WTC11 (cell line): ENCODE results near the gene DIPK2A. TPM values are rescaled to one million over a fixed set of nuclear protein-coding genes. Genes with fewer than 3 reads are reported as not detected.

ENCODE experiments used
- ELF4 ChIP-seq: sonication (generic); formaldehyde crosslinking; IDR thresholded peaks from 2 replicates; pipeline ENCODE4 v1.8.1; 2022; ENCODE audit warnings: low read depth, mild to moderate bottlenecking, moderate library complexity, missing genetic modification reagents
- ESRRA ChIP-seq: sonication (generic); formaldehyde crosslinking; IDR thresholded peaks from 2 replicates; pipeline ENCODE4 v1.8.1; 2022; ENCODE audit warnings: mild to moderate bottlenecking, missing genetic modification reagents, borderline replicate concordance
- FOXP1 ChIP-seq: sonication (generic); formaldehyde crosslinking; IDR thresholded peaks from 2 replicates; pipeline ENCODE4 v1.8.0; 2022; ENCODE audit warnings: missing genetic modification reagents, mild to moderate bottlenecking, moderate library complexity, borderline replicate concordance
- HMGA2 ChIP-seq: fragments of 250-450 bp; sonication (Bioruptor Pico); IDR thresholded peaks from 2 replicates; pipeline ENCODE4 v1.4.0; 2021; ENCODE audit warnings: mild to moderate bottlenecking, moderate library complexity
- KAT7 ChIP-seq: sonication (generic); formaldehyde crosslinking; IDR thresholded peaks from 2 replicates; pipeline ENCODE4 v1.8.1; 2023; ENCODE audit warnings: missing genetic modification reagents, mild to moderate bottlenecking, borderline replicate concordance
- NR1H2 ChIP-seq: sonication (generic); formaldehyde crosslinking; IDR thresholded peaks from 2 replicates; pipeline ENCODE4 v1.9.0; 2021; ENCODE audit warnings: mild to moderate bottlenecking, moderate library complexity, missing genetic modification reagents
- ZNF121 ChIP-seq: sonication (generic); formaldehyde crosslinking; IDR thresholded peaks from 2 replicates; pipeline ENCODE4 v1.8.0; 2023; ENCODE audit warnings: missing genetic modification reagents
- ZNF138 ChIP-seq: sonication (generic); formaldehyde crosslinking; conservative IDR thresholded peaks from 2 replicates; pipeline ENCODE4 v1.8.1; 2022; ENCODE audit warnings: mild to moderate bottlenecking, moderate library complexity, missing genetic modification reagents
- ZNF232 ChIP-seq: sonication (generic); formaldehyde crosslinking; IDR thresholded peaks from 2 replicates; pipeline ENCODE4 v1.8.0; 2022; ENCODE audit warnings: mild to moderate bottlenecking, missing genetic modification reagents
- ZNF416 ChIP-seq: fragments of 250-450 bp; sonication (Bioruptor Pico); IDR thresholded peaks from 2 replicates; pipeline ENCODE4 v1.9.0; 2021; ENCODE audit warnings: mild to moderate bottlenecking, inconsistent platforms
- total RNA-seq: library from RNA; stranded (reverse); gene quantifications from 3 replicates; pipeline ENCODE4 v1.2.3, GENCODE V29; 2021
- TF ChIP-seq, protein P1 (sequence below): sonication (generic); formaldehyde crosslinking; IDR thresholded peaks from 2 replicates; pipeline ENCODE4 v1.8.1; 2023; ENCODE audit warnings: mild to moderate bottlenecking, missing genetic modification reagents, moderate library complexity
- TF ChIP-seq, protein P2 (sequence below): fragments of 250-450 bp; sonication (Bioruptor Pico); IDR thresholded peaks from 2 replicates; pipeline ENCODE4 v2.1.2; 2022; ENCODE audit warnings: mild to moderate bottlenecking, moderate library complexity
- TF ChIP-seq, protein P3 (sequence below): sonication (generic); formaldehyde crosslinking; IDR thresholded peaks from 2 replicates; pipeline ENCODE4 v1.8.1; 2023; ENCODE audit warnings: mild to moderate bottlenecking, moderate library complexity, missing genetic modification reagents
- TF ChIP-seq, protein P4 (sequence below): sonication (generic); formaldehyde crosslinking; conservative IDR thresholded peaks from 2 replicates; pipeline ENCODE4 v1.8.1; 2023; ENCODE audit warnings: mild to moderate bottlenecking, low read depth, missing genetic modification reagents, moderate library complexity
- TF ChIP-seq, protein P5 (sequence below): sonication (generic); formaldehyde crosslinking; IDR thresholded peaks from 2 replicates; pipeline ENCODE4 v1.8.1; 2023; ENCODE audit warnings: mild to moderate bottlenecking, missing genetic modification reagents, moderate library complexity
- TF ChIP-seq, protein P6 (sequence below): sonication (generic); formaldehyde crosslinking; IDR thresholded peaks from 2 replicates; pipeline ENCODE4 v1.8.0; 2023; ENCODE audit warnings: mild to moderate bottlenecking, missing genetic modification reagents
- TF ChIP-seq, protein P7 (sequence below): fragments of 200-600 bp; IDR thresholded peaks from 2 replicates; pipeline ENCODE4 v1.8.0; 2022; ENCODE audit warnings: antibody characterized with exemption
- TF ChIP-seq, protein P8 (sequence below): sonication (generic); formaldehyde crosslinking; IDR thresholded peaks from 2 replicates; pipeline ENCODE4 v1.8.1; 2023; ENCODE audit warnings: mild to moderate bottlenecking, missing genetic modification reagents, borderline replicate concordance

Gene DIPK2A
- total RNA-seq, 1 experiment from 2014 or later = 35.1 TPM

DNA sequence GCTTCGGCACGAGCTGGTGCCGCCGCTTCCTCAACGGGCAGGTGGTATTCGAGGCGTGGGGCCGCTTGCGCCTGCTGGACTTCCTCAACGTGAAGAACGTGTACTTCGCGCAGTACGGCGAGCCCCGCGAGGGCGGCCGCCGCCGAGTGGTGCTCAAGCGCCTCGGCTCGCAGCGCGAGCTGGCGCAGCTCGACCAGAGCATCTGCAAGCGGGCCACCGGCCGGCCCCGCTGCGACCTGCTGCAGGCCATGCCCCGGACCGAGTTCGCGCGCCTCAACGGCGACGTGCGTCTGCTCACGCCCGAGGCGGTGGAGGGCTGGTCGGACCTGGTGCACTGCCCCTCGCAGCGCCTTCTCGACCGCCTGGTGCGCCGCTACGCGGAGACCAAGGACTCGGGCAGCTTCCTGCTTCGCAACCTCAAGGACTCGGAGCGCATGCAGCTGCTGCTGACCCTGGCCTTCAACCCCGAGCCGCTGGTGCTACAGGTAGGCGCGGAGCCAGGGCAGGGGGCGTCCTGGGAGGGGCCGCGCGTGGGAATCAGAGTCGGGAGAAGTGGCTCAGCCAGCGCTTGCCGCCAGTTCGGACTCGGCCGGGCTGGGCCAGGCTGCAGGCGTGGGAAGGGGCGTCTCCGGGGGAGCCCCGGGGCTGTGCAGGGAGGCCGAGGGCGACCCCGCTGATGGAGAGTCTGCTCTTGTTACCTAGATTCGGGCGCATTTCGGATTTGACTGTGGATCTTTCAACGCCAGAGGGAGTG is 1.1 kb downstream of the DIPK2A start (continued):
- TF ChIP-seq, protein P1, sequence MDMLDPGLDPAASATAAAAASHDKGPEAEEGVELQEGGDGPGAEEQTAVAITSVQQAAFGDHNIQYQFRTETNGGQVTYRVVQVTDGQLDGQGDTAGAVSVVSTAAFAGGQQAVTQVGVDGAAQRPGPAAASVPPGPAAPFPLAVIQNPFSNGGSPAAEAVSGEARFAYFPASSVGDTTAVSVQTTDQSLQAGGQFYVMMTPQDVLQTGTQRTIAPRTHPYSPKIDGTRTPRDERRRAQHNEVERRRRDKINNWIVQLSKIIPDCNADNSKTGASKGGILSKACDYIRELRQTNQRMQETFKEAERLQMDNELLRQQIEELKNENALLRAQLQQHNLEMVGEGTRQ (CRISPR knock-in tag) = no peak
- TF ChIP-seq, protein P2, sequence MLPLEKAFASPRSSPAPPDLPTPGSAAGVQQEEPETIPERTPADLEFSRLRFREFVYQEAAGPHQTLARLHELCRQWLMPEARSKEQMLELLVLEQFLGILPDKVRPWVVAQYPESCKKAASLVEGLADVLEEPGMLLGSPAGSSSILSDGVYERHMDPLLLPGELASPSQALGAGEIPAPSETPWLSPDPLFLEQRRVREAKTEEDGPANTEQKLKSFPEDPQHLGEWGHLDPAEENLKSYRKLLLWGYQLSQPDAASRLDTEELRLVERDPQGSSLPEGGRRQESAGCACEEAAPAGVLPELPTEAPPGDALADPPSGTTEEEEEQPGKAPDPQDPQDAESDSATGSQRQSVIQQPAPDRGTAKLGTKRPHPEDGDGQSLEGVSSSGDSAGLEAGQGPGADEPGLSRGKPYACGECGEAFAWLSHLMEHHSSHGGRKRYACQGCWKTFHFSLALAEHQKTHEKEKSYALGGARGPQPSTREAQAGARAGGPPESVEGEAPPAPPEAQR (CRISPR knock-in tag) = no peak
- TF ChIP-seq FOXP1 (CRISPR knock-in tag) = peak; percentile 89
- no peak; the same call in 1 of the 2 replicates for TF ChIP-seq ESRRA (CRISPR knock-in tag)
- TF ChIP-seq, protein P3, sequence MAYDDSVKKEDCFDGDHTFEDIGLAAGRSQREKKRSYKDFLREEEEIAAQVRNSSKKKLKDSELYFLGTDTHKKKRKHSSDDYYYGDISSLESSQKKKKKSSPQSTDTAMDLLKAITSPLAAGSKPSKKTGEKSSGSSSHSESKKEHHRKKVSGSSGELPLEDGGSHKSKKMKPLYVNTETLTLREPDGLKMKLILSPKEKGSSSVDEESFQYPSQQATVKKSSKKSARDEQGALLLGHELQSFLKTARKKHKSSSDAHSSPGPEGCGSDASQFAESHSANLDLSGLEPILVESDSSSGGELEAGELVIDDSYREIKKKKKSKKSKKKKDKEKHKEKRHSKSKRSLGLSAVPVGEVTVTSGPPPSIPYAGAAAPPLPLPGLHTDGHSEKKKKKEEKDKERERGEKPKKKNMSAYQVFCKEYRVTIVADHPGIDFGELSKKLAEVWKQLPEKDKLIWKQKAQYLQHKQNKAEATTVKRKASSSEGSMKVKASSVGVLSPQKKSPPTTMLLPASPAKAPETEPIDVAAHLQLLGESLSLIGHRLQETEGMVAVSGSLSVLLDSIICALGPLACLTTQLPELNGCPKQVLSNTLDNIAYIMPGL = peak; percentile 81
- TF ChIP-seq, protein P4, sequence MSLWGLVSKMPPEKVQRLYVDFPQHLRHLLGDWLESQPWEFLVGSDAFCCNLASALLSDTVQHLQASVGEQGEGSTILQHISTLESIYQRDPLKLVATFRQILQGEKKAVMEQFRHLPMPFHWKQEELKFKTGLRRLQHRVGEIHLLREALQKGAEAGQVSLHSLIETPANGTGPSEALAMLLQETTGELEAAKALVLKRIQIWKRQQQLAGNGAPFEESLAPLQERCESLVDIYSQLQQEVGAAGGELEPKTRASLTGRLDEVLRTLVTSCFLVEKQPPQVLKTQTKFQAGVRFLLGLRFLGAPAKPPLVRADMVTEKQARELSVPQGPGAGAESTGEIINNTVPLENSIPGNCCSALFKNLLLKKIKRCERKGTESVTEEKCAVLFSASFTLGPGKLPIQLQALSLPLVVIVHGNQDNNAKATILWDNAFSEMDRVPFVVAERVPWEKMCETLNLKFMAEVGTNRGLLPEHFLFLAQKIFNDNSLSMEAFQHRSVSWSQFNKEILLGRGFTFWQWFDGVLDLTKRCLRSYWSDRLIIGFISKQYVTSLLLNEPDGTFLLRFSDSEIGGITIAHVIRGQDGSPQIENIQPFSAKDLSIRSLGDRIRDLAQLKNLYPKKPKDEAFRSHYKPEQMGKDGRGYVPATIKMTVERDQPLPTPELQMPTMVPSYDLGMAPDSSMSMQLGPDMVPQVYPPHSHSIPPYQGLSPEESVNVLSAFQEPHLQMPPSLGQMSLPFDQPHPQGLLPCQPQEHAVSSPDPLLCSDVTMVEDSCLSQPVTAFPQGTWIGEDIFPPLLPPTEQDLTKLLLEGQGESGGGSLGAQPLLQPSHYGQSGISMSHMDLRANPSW (CRISPR knock-in tag) = no peak
- TF ChIP-seq, protein P5, sequence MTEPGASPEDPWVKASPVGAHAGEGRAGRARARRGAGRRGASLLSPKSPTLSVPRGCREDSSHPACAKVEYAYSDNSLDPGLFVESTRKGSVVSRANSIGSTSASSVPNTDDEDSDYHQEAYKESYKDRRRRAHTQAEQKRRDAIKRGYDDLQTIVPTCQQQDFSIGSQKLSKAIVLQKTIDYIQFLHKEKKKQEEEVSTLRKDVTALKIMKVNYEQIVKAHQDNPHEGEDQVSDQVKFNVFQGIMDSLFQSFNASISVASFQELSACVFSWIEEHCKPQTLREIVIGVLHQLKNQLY (CRISPR knock-in tag) = no peak
- no peak for TF ChIP-seq ZNF138 (CRISPR knock-in tag)
- TF ChIP-seq, protein P6, sequence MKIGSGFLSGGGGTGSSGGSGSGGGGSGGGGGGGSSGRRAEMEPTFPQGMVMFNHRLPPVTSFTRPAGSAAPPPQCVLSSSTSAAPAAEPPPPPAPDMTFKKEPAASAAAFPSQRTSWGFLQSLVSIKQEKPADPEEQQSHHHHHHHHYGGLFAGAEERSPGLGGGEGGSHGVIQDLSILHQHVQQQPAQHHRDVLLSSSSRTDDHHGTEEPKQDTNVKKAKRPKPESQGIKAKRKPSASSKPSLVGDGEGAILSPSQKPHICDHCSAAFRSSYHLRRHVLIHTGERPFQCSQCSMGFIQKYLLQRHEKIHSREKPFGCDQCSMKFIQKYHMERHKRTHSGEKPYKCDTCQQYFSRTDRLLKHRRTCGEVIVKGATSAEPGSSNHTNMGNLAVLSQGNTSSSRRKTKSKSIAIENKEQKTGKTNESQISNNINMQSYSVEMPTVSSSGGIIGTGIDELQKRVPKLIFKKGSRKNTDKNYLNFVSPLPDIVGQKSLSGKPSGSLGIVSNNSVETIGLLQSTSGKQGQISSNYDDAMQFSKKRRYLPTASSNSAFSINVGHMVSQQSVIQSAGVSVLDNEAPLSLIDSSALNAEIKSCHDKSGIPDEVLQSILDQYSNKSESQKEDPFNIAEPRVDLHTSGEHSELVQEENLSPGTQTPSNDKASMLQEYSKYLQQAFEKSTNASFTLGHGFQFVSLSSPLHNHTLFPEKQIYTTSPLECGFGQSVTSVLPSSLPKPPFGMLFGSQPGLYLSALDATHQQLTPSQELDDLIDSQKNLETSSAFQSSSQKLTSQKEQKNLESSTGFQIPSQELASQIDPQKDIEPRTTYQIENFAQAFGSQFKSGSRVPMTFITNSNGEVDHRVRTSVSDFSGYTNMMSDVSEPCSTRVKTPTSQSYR (CRISPR knock-in tag) = no peak
- no peak for TF ChIP-seq ZNF121 (CRISPR knock-in tag)
- no peak for TF ChIP-seq NR1H2 (CRISPR knock-in tag)
- TF ChIP-seq HMGA2 (CRISPR knock-in tag) = no peak
- peak; percentile 3; the same call in 1 of the 2 replicates for TF ChIP-seq KAT7 (CRISPR knock-in tag)
- no peak for TF ChIP-seq ZNF232
- no peak for TF ChIP-seq ELF4
- TF ChIP-seq, protein P7, sequence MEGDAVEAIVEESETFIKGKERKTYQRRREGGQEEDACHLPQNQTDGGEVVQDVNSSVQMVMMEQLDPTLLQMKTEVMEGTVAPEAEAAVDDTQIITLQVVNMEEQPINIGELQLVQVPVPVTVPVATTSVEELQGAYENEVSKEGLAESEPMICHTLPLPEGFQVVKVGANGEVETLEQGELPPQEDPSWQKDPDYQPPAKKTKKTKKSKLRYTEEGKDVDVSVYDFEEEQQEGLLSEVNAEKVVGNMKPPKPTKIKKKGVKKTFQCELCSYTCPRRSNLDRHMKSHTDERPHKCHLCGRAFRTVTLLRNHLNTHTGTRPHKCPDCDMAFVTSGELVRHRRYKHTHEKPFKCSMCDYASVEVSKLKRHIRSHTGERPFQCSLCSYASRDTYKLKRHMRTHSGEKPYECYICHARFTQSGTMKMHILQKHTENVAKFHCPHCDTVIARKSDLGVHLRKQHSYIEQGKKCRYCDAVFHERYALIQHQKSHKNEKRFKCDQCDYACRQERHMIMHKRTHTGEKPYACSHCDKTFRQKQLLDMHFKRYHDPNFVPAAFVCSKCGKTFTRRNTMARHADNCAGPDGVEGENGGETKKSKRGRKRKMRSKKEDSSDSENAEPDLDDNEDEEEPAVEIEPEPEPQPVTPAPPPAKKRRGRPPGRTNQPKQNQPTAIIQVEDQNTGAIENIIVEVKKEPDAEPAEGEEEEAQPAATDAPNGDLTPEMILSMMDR = no peak
- no peak for TF ChIP-seq ZNF416 (CRISPR knock-in tag)
- TF ChIP-seq, protein P8, sequence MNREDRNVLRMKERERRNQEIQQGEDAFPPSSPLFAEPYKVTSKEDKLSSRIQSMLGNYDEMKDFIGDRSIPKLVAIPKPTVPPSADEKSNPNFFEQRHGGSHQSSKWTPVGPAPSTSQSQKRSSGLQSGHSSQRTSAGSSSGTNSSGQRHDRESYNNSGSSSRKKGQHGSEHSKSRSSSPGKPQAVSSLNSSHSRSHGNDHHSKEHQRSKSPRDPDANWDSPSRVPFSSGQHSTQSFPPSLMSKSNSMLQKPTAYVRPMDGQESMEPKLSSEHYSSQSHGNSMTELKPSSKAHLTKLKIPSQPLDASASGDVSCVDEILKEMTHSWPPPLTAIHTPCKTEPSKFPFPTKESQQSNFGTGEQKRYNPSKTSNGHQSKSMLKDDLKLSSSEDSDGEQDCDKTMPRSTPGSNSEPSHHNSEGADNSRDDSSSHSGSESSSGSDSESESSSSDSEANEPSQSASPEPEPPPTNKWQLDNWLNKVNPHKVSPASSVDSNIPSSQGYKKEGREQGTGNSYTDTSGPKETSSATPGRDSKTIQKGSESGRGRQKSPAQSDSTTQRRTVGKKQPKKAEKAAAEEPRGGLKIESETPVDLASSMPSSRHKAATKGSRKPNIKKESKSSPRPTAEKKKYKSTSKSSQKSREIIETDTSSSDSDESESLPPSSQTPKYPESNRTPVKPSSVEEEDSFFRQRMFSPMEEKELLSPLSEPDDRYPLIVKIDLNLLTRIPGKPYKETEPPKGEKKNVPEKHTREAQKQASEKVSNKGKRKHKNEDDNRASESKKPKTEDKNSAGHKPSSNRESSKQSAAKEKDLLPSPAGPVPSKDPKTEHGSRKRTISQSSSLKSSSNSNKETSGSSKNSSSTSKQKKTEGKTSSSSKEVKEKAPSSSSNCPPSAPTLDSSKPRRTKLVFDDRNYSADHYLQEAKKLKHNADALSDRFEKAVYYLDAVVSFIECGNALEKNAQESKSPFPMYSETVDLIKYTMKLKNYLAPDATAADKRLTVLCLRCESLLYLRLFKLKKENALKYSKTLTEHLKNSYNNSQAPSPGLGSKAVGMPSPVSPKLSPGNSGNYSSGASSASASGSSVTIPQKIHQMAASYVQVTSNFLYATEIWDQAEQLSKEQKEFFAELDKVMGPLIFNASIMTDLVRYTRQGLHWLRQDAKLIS (CRISPR knock-in tag) = no peak
